Nephron (organoid): ENCODE results near the gene NKD2.
A peak's percentile ranks its signal among the peaks of the same experiment; 100 is the strongest.

ENCODE experiments used
- H3K27ac Mint-ChIP-seq, 3 experiments: 2 replicates each; pipeline ENCODE4 v1.8.0; 2020; ENCODE audit warnings: mixed read lengths in 3 of 3, mild to moderate bottlenecking in 2 of 3, moderate library complexity in 1 of 3
- H3K27me3 Mint-ChIP-seq: 2 replicates; pipeline ENCODE4 v1.8.0; 2021; ENCODE audit warnings: low read depth, mild to moderate bottlenecking, moderate library complexity, mixed read lengths
- H3K36me3 Mint-ChIP-seq: 2 replicates; pipeline ENCODE4 v1.8.0; 2020; ENCODE audit warnings: low read depth, mixed read lengths
- H3K4me1 Mint-ChIP-seq: 2 replicates; pipeline ENCODE4 v1.8.0; 2020; ENCODE audit warnings: mixed read lengths
- H3K4me3 Mint-ChIP-seq, 3 experiments: 2 replicates each; pipeline ENCODE4 v1.8.0; 2020; ENCODE audit warnings: mild to moderate bottlenecking in 3 of 3, mixed read lengths in 3 of 3, moderate library complexity in 2 of 3
- H3K9me3 Mint-ChIP-seq: 2 replicates; pipeline ENCODE4 v1.8.0; 2020; ENCODE audit warnings: mixed read lengths
- CTCF ChIP-seq, 3 experiments: fragments of 200-600 bp; sonication (generic); IDR thresholded peaks; one replicate each; pipeline ENCODE4 v1.5.0; 2021; ENCODE audit warnings: antibody characterized with exemption in 3 of 3; ENCODE audit not compliant: unreplicated experiment in 3 of 3

Gene NKD2

GRCh38 chr5:980966-981365 lies 27.6 kb upstream of the NKD2 start:
- peaks cover 18% of the 10 kb centered on the region for H3K9me3 Mint-ChIP-seq
- peaks cover 38% of the 10 kb centered on the region for H3K4me1 Mint-ChIP-seq
- peaks cover 10% of the 10 kb centered on the region for H3K27me3 Mint-ChIP-seq
- TF ChIP-seq CTCF (IDR thresholded peaks at IDR 0.05; ENCODE audit: unreplicated experiment in 3 of 3) = no peak
- H3K36me3 Mint-ChIP-seq = peaks cover 17% of the 10 kb centered on the region
- peak overlapping the region; percentile 78 to 80 (median 78) for H3K27ac Mint-ChIP-seq
- no peak overlapping the region for H3K4me3 Mint-ChIP-seq

DNA sequence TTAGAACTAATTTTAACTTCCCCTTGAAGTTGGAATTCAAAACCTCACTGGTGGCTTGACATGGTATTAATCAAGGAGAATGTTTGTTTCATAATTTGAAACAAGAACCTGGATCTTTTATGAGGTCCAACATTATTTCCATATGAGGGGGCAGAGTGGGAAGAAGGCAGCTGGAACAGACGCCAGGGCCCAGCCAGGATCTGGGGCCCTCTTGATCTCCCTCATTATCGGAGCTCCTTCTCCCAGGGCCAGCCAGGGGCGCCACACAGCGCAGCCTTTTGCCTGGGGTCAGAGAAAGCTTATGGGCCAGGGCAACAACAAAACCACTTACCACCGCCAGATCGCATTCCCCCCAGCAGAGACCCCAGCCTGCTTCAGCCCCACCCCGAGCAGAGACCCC lies 27.1 kb upstream of the NKD2 start:
- Mint-ChIP-seq H3K9me3 (peaks cover 18% of the 10 kb centered on the region), H3K27ac (peak overlapping the region; percentile 78 to 80 (median 78)), H3K27me3 (peaks cover 10% of the 10 kb centered on the region), H3K36me3 (peaks cover 19% of the 10 kb centered on the region), H3K4me1 (peaks cover 38% of the 10 kb centered on the region), H3K4me3 (no peak overlapping the region)
- no peak for TF ChIP-seq CTCF (IDR thresholded peaks at IDR 0.05; ENCODE audit: unreplicated experiment in 3 of 3)

DNA sequence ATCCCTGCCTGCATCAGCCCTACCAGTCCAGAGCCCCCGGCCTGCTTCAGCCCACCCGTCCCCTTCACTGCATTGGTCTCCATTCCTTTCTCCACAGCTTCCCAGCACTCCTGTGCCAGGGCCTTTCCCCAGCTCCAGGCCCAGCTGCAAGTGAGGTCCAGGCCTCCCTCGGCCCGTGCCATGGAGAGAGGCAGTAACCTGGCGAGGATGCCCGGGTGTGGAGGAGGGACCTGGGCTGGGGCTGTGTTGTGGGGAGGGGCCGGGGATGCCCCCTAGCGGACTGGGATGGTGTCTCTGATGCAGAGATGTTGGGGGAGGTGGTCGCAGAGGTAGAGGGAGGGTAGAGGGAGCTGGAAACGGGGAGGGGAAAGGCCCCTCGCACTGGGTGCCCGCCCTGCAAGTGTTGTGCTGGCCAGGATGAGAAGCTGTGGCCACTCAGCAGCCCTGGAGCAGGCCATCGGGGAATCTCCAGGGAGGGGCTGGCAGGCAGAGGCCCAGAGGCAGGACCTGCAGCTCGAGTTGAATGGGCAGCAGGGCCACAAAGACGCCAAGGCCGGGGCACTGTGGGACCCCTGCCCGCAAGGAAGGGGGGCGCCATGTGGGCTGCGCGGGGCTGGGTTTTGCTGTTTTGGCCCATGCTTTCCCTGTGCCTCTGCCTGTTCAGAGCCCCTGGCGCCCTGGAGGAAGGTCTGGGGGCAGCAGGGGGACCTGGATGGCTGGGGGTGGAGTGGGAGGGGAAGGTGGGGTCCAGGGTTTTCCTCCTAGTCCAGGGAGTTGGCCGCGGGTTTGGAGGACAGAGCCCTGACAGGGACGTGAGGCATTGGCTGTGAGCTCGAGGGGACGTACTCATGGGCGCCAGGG lies 26.0 kb upstream of the NKD2 start:
- TF ChIP-seq CTCF (IDR thresholded peaks at IDR 0.05; ENCODE audit: unreplicated experiment in 3 of 3) = peak; percentile 8 to 34 (median 29)
- Mint-ChIP-seq H3K27ac (no peak overlapping the region), H3K9me3 (peaks cover 25% of the 10 kb centered on the region), H3K36me3 (peaks cover 22% of the 10 kb centered on the region), H3K4me3 (no peak overlapping the region), H3K27me3 (peaks cover 10% of the 10 kb centered on the region), H3K4me1 (peaks cover 38% of the 10 kb centered on the region)

GRCh38 chr5:983238-983524 lies 25.4 kb upstream of the NKD2 start:
- H3K36me3 Mint-ChIP-seq = peaks cover 22% of the 10 kb centered on the region
- peaks cover 6% of the 10 kb centered on the region for H3K27me3 Mint-ChIP-seq
- H3K27ac Mint-ChIP-seq = no peak overlapping the region
- TF ChIP-seq CTCF (IDR thresholded peaks at IDR 0.05; ENCODE audit: unreplicated experiment in 3 of 3) = no peak
- no peak overlapping the region for H3K4me3 Mint-ChIP-seq
- peaks cover 28% of the 10 kb centered on the region for H3K9me3 Mint-ChIP-seq
- peaks cover 34% of the 10 kb centered on the region for H3K4me1 Mint-ChIP-seq

GRCh38 chr5:983568-983967 lies 25.0 kb upstream of the NKD2 start:
- H3K4me1 Mint-ChIP-seq = peaks cover 30% of the 10 kb centered on the region

More at GRCh38 chr5:983568-983967, 25.0 kb upstream of the NKD2 start:
- TF ChIP-seq CTCF (IDR thresholded peaks at IDR 0.05; ENCODE audit: unreplicated experiment in 3 of 3) = no peak
- Mint-ChIP-seq H3K9me3 (peaks cover 31% of the 10 kb centered on the region), H3K4me3 (peak overlapping the region in 1 of 3 experiments; percentile 15), H3K36me3 (peaks cover 22% of the 10 kb centered on the region), H3K27me3 (peaks cover 3% of the 10 kb centered on the region), H3K27ac (peak overlapping the region in 1 of 3 experiments; percentile 27)
